ENCODE measurements around the gene GPBAR1. TPM values are rescaled to one million over a fixed set of nuclear protein-coding genes. Genes with fewer than 3 reads are reported as not detected.

GPBAR1 gene
- total RNA-seq, 4 donors from 2014 or later, result 0.26 to 1.3 (median 0.31) TPM; not detected in 1

DNA sequence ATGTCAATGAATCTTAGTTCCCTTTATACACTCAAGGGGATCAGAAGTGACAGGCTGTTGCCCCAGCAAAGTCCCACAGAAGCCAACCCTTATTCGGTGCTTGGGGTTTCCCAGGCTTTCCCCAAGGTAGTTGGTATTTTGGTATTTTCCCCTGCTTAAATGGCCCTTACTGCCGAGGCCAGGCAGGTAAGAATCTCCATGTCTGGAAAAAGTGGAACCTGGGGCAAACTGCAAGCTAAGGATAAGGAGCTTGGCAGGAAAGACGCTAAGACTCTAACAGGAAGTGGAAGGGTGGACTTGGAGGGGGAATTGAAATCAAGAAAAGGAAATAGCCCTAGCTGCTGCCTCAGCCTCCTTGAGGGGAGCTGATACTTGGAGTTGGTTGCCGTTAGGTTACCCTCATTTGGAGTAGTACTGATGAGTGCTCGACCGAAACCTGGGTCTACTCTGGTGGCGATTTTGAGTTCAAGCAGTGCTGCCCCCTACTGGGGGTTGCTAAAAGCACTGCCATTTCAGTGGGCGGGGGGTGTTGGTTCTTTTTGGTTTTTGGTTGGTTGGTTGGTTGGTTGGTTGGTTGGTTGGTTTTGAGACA, 3.3 kb upstream of the GPBAR1 start:
- 36 to 42% methylated on average over 7 of the region's 8 CpGs for WGBS, 2 donors
- Histone ChIP-seq H3K4me3 (no peak overlapping the region), H3K27ac (peak overlapping the region in 3 of 4 donors; percentile 18 to 57 (median 30)), H3K4me1 (peaks cover 17 to 58% (median 30%) of the 10 kb centered on the region in 3 donors), H3K27me3 (no peaks in the 10 kb centered on the region), H3K9me3 (no peaks in the 10 kb centered on the region), H3K36me3 (peaks cover 10 to 54% (median 28%) of the 10 kb centered on the region in 3 donors)
- DNase-seq, result no peak
- TF ChIP-seq, protein P1, sequence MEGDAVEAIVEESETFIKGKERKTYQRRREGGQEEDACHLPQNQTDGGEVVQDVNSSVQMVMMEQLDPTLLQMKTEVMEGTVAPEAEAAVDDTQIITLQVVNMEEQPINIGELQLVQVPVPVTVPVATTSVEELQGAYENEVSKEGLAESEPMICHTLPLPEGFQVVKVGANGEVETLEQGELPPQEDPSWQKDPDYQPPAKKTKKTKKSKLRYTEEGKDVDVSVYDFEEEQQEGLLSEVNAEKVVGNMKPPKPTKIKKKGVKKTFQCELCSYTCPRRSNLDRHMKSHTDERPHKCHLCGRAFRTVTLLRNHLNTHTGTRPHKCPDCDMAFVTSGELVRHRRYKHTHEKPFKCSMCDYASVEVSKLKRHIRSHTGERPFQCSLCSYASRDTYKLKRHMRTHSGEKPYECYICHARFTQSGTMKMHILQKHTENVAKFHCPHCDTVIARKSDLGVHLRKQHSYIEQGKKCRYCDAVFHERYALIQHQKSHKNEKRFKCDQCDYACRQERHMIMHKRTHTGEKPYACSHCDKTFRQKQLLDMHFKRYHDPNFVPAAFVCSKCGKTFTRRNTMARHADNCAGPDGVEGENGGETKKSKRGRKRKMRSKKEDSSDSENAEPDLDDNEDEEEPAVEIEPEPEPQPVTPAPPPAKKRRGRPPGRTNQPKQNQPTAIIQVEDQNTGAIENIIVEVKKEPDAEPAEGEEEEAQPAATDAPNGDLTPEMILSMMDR (IDR thresholded peaks at IDR 0.05), result peak; percentile 38 to 75 (median 56)
- no peak for TF ChIP-seq POLR2A (IDR thresholded peaks at IDR 0.05)
- intact Hi-C loops (cut with DNase I), result loop anchor here (5.0 kb wide), 1 partner anchor 70 kb away; no protein-coding TSS in a partner anchor

DNA sequence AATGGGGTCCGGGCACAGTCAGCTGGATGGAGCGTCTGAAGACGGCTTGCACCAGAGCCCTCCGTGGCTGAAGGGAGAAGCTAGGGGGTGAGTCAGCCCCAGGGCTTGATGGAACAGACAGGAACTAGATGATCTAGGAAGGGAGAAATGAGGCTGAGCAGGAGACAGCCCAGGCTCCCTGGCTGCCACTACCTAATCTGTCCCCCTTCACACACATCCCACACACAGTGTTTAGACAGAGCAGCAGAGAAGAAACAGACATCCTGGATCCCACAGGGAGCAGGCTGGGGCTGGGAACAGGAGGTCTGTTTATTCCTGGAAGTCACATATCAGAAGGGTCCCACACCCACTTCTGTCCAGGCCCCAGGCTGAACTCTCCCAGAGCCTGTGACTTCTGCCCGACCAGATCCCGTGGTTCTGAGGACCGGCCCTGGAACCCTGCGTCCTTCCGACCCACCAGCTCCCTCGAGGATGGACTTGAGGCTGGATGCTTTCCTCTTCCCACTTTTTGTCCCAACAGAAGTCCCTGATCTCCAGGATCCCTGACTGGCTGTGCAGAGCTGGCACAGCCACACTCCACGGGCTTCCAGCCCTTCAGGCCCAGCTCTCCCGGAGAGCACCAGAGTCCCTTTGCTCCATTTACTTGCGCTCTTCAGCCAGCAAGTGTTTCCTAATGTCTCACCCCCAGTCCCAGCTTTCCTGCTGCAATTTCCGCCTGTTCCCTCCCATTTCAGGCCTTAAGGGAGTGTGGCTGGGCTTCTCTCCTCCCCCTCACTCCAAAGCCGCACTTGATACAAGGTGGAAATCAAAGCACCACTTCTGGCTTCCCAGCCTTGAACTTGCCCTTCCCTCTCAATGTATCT, 1.5 kb upstream of the GPBAR1 start:
- Histone ChIP-seq H3K36me3 (peaks cover 9 to 54% (median 17%) of the 10 kb centered on the region in 3 donors), H3K27ac (peak overlapping the region; percentile 13 to 84 (median 62)), H3K27me3 (no peaks in the 10 kb centered on the region), H3K4me1 (peaks cover 17 to 70% (median 33%) of the 10 kb centered on the region in 3 donors), H3K9me3 (no peaks in the 10 kb centered on the region), H3K4me3 (peak overlapping the region in 1 of 4 donors; percentile 23)
- WGBS, 2 donors, result 46 to 49% methylated on average over 11 to 15 of the region's 15 CpGs
- TF ChIP-seq, protein P1 (IDR thresholded peaks at IDR 0.05), result no peak
- no peak for TF ChIP-seq POLR2A (IDR thresholded peaks at IDR 0.05)
- no peak for DNase-seq
- intact Hi-C loops (cut with DNase I), result loop anchor here (5.0 kb wide), 1 partner anchor 72 kb away; no protein-coding TSS in a partner anchor

DNA sequence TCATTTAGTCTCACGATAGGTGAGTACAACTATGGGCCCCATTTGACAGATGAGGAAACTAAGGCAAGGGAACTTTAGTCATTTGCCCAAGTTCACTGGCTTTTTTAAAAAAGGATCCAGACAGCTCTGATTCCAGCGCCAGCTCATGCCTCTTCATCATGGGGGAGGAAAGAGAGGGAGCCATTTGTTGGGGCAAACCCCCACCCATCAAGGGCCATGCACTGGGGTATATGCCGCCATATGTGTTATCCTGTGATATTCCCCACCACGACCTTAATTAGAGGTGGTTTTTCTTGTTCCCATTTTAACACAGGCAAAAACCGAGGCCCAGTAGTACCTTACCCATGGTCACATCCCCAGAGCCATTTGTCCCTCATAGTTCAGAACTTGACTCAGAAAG, 649 bp upstream of the GPBAR1 start:
- no peak for DNase-seq
- intact Hi-C loops (cut with DNase I), result no loop called here
- H3K9me3 ChIP-seq, result no peaks in the 10 kb centered on the region
- TF ChIP-seq POLR2A (IDR thresholded peaks at IDR 0.05), result no peak
- TF ChIP-seq, protein P1 (IDR thresholded peaks at IDR 0.05), result no peak
- no peak overlapping the region for H3K4me3 ChIP-seq
- WGBS, 2 donors, result 83 to 93% methylated on average over 3 to 4 of the region's 5 CpGs
- peaks cover 17 to 72% (median 33%) of the 10 kb centered on the region in 3 donors for H3K4me1 ChIP-seq
- peak overlapping the region in 3 of 4 donors; percentile 59 to 84 (median 65) for H3K27ac ChIP-seq
- peaks cover 15 to 54% (median 17%) of the 10 kb centered on the region in 3 donors for H3K36me3 ChIP-seq
- H3K27me3 ChIP-seq, result no peaks in the 10 kb centered on the region

DNA sequence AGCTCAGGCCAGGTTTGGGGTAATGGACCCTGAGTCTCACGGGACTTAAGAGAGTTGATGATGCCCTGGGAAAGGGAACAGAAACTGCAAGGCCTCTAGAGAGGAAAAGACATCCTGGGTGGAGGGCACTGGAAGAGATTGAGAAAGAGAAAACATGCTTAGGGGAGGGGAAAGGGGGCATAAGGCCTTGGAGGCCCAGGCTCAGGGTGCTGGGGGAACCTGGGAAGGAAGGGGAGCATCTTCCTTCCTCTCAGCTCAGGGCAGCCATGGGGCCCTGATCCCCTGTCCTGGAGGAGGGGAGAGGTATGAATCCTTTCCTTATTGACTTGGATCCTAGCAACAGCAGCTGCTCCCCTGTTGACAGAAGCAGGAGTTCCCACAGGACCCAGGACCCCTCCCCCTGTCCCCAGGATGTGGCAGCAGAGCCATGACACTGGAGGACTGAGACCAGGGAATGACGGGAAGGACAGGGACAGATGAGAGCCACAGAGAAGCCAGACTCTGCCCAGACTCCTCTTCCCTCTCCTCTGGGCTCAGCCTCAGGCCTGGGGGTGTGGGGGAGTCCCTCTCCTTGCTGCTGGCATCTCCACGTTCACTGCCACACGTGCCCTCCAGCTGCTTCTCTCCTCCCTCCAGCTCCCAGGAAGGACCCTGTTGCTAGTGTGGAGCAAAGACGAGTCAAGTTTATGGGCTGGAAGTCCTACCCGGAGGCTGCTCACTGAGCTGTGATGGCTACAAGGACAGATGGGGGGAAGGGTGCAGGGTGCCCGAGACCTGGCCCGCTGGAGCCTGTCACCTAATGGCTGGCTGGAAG, 815 bp downstream of the GPBAR1 start:
- intact Hi-C loops (cut with DNase I), result no loop called here
- Histone ChIP-seq H3K9me3 (no peaks in the 10 kb centered on the region), H3K4me3 (no peak overlapping the region), H3K27me3 (no peaks in the 10 kb centered on the region), H3K36me3 (peaks cover 27 to 54% (median 28%) of the 10 kb centered on the region in 3 donors), H3K4me1 (peaks cover 17 to 77% (median 33%) of the 10 kb centered on the region in 3 donors), H3K27ac (peak overlapping the region in 3 of 4 donors; percentile 59 to 84 (median 65))
- DNase-seq, result no peak
- no peak for TF ChIP-seq POLR2A (IDR thresholded peaks at IDR 0.05)
- TF ChIP-seq, protein P1 (IDR thresholded peaks at IDR 0.05), result no peak
- 60 to 61% methylated on average over 3 to 5 of the region's 8 CpGs for WGBS, 2 donors

Data from esophagus squamous epithelium (tissue), 5 donors.